Measurements from ENCODE around the gene HRH1. TPM values are rescaled to one million over a fixed set of nuclear protein-coding genes. Genes with fewer than 3 reads are reported as not detected.

HRH1 gene
- total RNA-seq, 1 experiment from 2014 or later: 7.0 TPM

DNA sequence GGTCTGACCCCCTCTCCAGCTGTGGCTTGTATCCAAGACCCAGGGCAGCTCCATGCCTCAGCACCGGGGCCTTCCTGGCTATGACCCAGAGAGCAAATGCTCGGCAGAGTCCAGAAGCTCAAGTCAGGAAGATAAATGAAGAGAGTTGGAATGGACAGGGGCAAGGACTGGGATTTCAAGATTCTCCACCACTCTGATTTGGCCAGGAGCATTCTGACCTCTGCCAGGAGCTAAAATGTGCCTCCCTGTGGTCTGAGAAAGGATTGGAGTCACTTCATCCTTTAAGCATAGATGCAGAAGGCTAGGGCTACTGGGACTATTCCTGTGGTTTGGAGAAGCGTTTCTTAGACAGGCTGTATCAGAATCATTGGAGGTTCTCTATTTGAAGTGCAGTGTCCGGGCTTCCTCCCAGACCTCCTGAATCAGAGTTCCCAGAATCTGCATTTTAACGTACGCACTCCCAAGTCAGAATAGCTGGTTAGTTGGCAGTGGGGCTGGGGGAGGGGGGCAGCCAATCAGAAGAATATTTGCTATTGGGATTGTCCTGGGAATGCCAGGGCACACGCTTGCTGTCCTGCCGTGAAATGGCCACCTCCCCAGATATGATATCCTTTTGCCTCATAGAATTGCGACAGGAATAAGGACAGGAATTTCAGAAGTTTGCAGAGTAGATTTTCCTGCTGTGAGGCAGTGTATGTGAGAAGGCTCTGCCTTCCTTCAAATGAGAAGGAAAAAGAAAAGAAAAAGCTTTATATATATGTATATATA is 57.4 kb downstream of the HRH1 start:
- Histone ChIP-seq H2AFZ (ENCODE audit: low read depth, low read length, poor library complexity, severe bottlenecking) (no peak overlapping the region), H3K79me2 (ENCODE audit: insufficient read depth, low read length) (peaks cover 10% of the 10 kb centered on the region; the same call in 1 of the 2 replicates), H3K4me2 (ENCODE audit: low read length) (peak overlapping the region; percentile 72), H3K9ac (ENCODE audit: low read length) (peak overlapping the region; percentile 51), H3K27me3 (ENCODE audit: insufficient read depth, low read length) (no peaks in the 10 kb centered on the region), H3K9me2 (ENCODE audit: insufficient read depth) (no peaks in the 10 kb centered on the region), H3K36me3 (ENCODE audit: control insufficient read depth in 1 of 2, insufficient read depth in 2 of 2, low read length in 2 of 2) (no peaks in the 10 kb centered on the region), H3K4me1 (ENCODE audit: control insufficient read depth in 1 of 2, insufficient read depth in 2 of 2, low read length in 2 of 2) (peaks cover 24 to 55% of the 10 kb centered on the region in 2 experiments), H4K20me1 (ENCODE audit: insufficient read depth) (no peaks in the 10 kb centered on the region), H3K9me3 (ENCODE audit: control insufficient read depth in 1 of 2, insufficient read depth in 1 of 2, low read depth in 1 of 2, low read length in 2 of 2) (no peaks in the 10 kb centered on the region), H3K4me3 (replicated peaks in 1 of 2; ENCODE audit: low read depth in 1 of 2, low read length in 2 of 2) (no peak overlapping the region; a peak in 1 of 4 replicates), H3K27ac (ENCODE audit: low read depth, low read length) (peak overlapping the region; percentile 18; the same call in 1 of the 2 replicates)
- peak; percentile 58 for ATAC-seq
- CTCF ChIA-PET: interaction anchor here (0.7 to 1.0 kb wide), 3 partner anchors 13 to 124 kb away, joined by 3 to 5 read pairs (median 3); no protein-coding TSS in a partner anchor
- no TSS peak for BruUV-seq (replicated peaks)
- POLR2A ChIA-PET: interaction anchor here (1.6 kb wide), 1 partner anchor 14 kb away, joined by 3 read pairs; no protein-coding TSS in a partner anchor
- RAD21 ChIA-PET (ENCODE audit: low non-redundant PET in 1 of 2, low total read pairs in 2 of 2, uncharacterized antibody in 2 of 2, unreplicated experiment in 2 of 2): no interaction called here
- TF ChIP-seq RAD21 (IDR thresholded peaks at IDR 0.05; ENCODE audit: low read depth) (peak; percentile 29; the same call in 1 of the 2 replicates), JUND (IDR thresholded peaks at IDR 0.05) (no peak)
- TF ChIP-seq, protein P1, sequence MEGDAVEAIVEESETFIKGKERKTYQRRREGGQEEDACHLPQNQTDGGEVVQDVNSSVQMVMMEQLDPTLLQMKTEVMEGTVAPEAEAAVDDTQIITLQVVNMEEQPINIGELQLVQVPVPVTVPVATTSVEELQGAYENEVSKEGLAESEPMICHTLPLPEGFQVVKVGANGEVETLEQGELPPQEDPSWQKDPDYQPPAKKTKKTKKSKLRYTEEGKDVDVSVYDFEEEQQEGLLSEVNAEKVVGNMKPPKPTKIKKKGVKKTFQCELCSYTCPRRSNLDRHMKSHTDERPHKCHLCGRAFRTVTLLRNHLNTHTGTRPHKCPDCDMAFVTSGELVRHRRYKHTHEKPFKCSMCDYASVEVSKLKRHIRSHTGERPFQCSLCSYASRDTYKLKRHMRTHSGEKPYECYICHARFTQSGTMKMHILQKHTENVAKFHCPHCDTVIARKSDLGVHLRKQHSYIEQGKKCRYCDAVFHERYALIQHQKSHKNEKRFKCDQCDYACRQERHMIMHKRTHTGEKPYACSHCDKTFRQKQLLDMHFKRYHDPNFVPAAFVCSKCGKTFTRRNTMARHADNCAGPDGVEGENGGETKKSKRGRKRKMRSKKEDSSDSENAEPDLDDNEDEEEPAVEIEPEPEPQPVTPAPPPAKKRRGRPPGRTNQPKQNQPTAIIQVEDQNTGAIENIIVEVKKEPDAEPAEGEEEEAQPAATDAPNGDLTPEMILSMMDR (IDR thresholded peaks at IDR 0.05 in 2 of 3, conservative IDR thresholded peaks at IDR 0.05 in 1 of 3; ENCODE audit: borderline replicate concordance in 1 of 3, insufficient read depth in 1 of 3, low read depth in 2 of 3, low read length in 2 of 3): 0 out of 6 replicates have a peak, but pooled peaks of 2 of the 3 experiments have one; percentile 7 to 9
- DNase-seq (ENCODE audit: low read depth, low spot score): no peak
- intact Hi-C loops (cut with micrococcal nuclease): no loop called here

DNA sequence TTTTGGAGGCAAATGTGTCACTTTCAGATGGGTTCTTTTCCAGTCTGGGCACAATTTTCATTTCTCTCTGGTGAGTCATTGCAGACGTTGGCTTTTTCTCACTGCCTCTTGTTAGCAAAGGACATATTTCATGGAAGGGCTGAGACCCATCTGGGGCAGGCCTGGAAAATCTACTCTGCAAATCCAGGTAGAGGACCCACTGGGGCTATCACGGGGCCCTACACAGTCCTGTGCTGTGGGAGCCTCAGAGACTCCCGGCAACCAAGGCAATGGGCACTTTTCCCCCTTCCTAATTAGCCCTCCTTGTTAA is 58.0 kb downstream of the HRH1 start:
- ChIA-PET CTCF (no interaction called here), RAD21 (ENCODE audit: low non-redundant PET in 1 of 2, low total read pairs in 2 of 2, uncharacterized antibody in 2 of 2, unreplicated experiment in 2 of 2) (no interaction called here)
- ATAC-seq: peak; percentile 31

More for the DNA sequence above, 58.0 kb downstream of the HRH1 start:
- BruUV-seq (replicated peaks): no TSS peak
- no peaks in the 10 kb centered on the region for H3K27me3 ChIP-seq (ENCODE audit: insufficient read depth, low read length)
- H3K4me2 ChIP-seq (ENCODE audit: low read length): peak overlapping the region; percentile 72
- H3K36me3 ChIP-seq (ENCODE audit: control insufficient read depth in 1 of 2, insufficient read depth in 2 of 2, low read length in 2 of 2): no peaks in the 10 kb centered on the region
- H2AFZ ChIP-seq (ENCODE audit: low read depth, low read length, poor library complexity, severe bottlenecking): no peak overlapping the region
- H4K20me1 ChIP-seq (ENCODE audit: insufficient read depth): no peaks in the 10 kb centered on the region
- POLR2A ChIA-PET: interaction anchor here (1.6 kb wide), 1 partner anchor 14 kb away, joined by 3 read pairs; no protein-coding TSS in a partner anchor
- no peaks in the 10 kb centered on the region for H3K9me2 ChIP-seq (ENCODE audit: insufficient read depth)
- no peaks in the 10 kb centered on the region for H3K9me3 ChIP-seq (ENCODE audit: control insufficient read depth in 1 of 2, insufficient read depth in 1 of 2, low read depth in 1 of 2, low read length in 2 of 2)
- TF ChIP-seq FOSL1 (IDR thresholded peaks at IDR 0.05; ENCODE audit: low read depth) (peak; percentile 54; the same call in 1 of the 2 replicates), POLR2A (IDR thresholded peaks at IDR 0.05; ENCODE audit: borderline replicate concordance, extremely low read depth, insufficient read depth, insufficient read length) (no peak), JUND (IDR thresholded peaks at IDR 0.05) (0 out of 2 replicates have a peak, but pooled peaks have one; percentile 32)
- TF ChIP-seq, protein P2, sequence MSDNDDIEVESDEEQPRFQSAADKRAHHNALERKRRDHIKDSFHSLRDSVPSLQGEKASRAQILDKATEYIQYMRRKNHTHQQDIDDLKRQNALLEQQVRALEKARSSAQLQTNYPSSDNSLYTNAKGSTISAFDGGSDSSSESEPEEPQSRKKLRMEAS (IDR thresholded peaks at IDR 0.05): no peak
- TF ChIP-seq, protein P3, sequence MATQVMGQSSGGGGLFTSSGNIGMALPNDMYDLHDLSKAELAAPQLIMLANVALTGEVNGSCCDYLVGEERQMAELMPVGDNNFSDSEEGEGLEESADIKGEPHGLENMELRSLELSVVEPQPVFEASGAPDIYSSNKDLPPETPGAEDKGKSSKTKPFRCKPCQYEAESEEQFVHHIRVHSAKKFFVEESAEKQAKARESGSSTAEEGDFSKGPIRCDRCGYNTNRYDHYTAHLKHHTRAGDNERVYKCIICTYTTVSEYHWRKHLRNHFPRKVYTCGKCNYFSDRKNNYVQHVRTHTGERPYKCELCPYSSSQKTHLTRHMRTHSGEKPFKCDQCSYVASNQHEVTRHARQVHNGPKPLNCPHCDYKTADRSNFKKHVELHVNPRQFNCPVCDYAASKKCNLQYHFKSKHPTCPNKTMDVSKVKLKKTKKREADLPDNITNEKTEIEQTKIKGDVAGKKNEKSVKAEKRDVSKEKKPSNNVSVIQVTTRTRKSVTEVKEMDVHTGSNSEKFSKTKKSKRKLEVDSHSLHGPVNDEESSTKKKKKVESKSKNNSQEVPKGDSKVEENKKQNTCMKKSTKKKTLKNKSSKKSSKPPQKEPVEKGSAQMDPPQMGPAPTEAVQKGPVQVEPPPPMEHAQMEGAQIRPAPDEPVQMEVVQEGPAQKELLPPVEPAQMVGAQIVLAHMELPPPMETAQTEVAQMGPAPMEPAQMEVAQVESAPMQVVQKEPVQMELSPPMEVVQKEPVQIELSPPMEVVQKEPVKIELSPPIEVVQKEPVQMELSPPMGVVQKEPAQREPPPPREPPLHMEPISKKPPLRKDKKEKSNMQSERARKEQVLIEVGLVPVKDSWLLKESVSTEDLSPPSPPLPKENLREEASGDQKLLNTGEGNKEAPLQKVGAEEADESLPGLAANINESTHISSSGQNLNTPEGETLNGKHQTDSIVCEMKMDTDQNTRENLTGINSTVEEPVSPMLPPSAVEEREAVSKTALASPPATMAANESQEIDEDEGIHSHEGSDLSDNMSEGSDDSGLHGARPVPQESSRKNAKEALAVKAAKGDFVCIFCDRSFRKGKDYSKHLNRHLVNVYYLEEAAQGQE (IDR thresholded peaks at IDR 0.05; ENCODE audit: low read depth): no peak
- H3K4me1 ChIP-seq (ENCODE audit: control insufficient read depth in 1 of 2, insufficient read depth in 2 of 2, low read length in 2 of 2): peaks cover 24 to 49% of the 10 kb centered on the region in 2 experiments
- peak overlapping the region; percentile 51 for H3K9ac ChIP-seq (ENCODE audit: low read length)
- peak overlapping the region in 1 of 2 experiments; percentile 32; a peak in 2 of 4 replicates for H3K4me3 ChIP-seq (replicated peaks in 1 of 2; ENCODE audit: low read depth in 1 of 2, low read length in 2 of 2)
- H3K27ac ChIP-seq (ENCODE audit: low read depth, low read length): peak overlapping the region; percentile 18; the same call in 1 of the 2 replicates
- DNase-seq (ENCODE audit: low read depth, low spot score): peak; percentile 13
- peaks cover 13% of the 10 kb centered on the region; the same call in 1 of the 2 replicates for H3K79me2 ChIP-seq (ENCODE audit: insufficient read depth, low read length)
- intact Hi-C loops (cut with micrococcal nuclease): no loop called here

Data from HCT116 (cell line).